Measurements from ENCODE around the gene TOGARAM2.

Gene TOGARAM2

DNA sequence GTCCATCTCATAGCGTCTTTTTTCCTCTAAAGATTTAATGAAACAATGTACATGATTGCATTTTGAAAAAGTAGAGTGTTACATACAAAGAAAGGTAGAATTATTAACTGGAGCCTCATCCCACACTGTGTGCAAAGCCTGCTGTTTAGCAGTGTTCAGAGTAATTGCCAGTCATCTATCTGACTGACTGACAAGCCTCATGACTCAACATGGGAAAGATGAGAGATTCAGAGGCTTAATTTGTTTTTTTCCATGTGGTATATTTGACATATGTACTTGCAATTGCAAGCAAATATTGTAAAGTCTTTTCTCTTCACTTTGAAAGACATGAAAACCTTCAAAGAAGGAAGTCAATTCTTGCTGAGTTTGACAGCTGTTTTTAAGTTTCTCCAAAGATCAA, 78.5 kb downstream of the TOGARAM2 start:
- DNase-seq, result no peak

DNA sequence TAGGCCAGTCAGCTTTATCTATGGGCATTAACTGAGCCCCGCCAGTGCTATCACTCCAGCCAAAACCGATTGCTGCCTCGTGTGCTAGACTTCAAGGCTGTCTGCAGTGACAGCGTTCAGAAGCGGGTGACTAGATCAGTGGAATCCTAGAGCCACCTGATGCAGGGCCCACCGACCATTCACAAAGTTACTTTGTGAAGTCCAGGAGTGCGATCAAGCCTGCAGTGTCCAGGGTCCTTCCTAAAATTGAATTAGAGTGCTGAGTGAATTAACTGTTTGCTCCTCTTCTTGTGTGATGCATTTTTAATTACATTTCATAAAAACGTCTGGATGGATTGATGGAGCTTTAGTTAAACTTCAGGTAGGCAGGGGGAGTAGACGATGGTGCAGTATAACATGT, 79.3 kb downstream of the TOGARAM2 start:
- no peak for DNase-seq

DNA sequence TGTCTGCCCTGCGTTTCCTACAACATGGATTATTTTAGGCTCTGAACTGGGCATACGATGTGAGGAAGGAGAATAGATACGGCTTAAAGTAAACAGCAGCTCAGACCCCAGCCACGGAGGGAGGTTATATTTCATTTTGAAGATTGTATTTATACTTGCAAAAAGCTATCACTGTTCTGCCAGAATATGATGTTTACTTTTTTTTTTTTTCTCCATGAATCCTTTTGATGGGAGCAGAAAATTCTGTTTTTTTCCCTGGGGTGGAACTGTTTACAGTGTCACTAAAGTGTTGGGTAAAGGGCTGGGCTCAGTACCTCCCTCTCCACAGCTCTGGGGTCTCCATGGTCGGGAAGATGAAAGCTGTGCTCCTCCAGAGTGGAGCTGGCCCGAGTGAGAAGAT, 80.1 kb downstream of the TOGARAM2 start:
- no peak for DNase-seq

DNA sequence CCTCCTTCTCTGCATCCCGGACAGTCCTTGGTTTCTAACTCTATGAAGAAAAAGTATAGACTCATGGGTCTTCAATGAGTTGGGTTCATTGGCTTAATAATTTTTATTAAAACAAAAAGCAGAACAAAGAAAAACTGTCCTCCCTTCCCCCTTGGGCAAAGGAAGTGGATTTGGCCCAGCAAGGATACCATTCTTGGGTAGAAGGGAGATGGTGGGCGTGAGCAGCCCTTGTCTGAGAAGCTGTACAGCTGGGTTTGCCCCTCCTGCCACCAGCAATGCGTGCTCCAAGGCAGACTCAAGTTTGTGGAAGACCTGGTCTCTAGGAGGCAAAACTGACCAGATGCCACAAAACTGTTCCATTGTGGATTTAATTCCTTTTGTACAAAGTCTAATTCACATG, 80.5 kb downstream of the TOGARAM2 start:
- no peak for DNase-seq

GRCh38 chr2:29062371-29062770, 81.3 kb downstream of the TOGARAM2 start:
- DNase-seq, result no peak

DNA sequence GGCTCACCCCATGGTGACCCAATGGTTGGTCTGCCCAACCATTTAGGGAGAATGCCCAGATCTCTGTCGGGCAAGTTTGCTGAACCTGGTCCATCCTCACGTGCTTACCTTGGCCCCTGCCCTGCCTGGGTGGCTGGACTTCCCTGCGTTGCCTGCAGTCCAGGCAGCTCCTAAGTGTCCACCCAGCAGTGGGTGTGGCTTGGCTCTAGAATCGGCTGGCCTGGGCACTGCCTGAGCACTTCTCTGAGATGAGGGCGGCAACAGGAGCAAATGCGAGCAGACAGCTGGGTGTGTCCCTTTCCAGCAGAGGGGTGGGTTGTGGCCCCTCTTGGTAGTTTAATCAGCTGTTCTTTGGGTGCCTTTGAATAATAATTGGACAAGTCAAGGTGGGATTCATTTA, 82.0 kb downstream of the TOGARAM2 start:
- no peak for DNase-seq

DNA sequence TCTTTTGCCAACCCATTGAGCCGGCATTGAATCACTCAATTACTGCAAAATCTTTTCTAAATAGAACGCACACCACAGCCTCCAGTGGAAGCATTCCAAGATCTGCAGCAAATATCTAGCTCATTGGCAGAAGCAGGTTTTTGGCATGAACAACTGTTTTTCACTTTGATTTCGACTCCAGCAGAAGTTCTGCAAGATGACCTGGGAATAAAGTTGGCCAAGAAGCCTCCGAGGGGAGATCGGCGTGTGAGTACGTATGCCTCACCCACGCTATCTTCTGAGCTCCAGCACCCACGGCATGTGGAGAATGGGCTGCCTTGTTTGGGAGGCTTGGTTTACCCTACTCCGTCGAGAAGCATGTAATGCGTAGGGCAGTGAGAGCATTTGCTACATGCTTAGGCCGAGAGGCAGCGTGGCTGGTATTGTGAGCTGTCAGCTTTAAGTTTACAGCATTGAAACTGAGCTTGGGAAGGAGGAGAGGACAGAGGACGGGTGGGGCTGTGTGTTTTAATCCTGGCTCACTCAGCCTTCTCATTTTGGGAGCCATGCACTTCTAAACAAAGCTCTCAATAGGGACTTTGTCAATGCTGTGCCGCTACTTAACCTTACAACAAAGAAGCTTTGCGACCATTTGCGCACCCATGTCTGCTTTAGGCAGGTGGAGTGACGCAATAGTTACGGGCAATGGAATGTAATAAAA, 82.7 kb downstream of the TOGARAM2 start:
- no peak for DNase-seq

GRCh38 chr2:29064346-29064715, 83.2 kb downstream of the TOGARAM2 start:
- no peak for DNase-seq

- no peak for DNase-seq
Observed at GRCh38 chr2:29064746-29065067, 83.6 kb downstream of the TOGARAM2 start.

DNA sequence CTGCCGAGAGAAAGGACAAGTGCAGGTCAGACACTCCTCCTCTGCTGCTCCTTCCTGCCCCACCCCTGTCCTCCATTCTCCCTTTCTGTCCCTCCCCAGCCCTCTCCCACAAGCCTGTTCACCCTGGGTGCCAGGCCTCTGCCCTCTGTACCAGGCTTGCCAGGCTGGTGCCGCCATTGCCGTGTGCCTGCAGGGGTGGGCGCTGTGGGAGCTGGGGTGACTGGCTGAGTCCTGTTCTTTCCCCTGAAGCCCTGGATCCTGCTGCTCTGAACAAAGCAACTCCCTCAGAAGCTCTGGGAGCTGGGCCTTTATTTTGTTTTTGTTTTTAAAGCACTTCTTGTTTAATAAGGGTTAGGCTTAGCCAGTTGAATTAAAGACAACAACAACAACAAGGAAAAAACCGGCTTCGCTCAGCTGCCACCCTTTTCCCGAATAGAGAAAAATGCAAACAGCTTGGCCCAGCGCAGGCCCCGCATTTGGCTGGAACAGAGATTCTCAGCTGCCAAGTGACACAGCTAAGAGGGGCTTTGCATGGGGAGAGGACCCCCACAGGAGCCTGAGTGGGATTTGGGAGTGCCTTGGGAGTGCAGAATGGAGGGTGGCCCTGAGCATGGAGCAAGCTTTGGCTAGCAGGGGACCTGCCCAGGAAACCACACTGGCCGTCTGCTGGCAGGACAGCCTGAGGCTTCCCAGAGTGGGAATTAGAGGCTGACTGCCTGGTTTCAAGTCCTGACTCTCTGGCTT, 84.1 kb downstream of the TOGARAM2 start:
- DNase-seq, result no peak

- DNase-seq, result no peak
Observed at GRCh38 chr2:29066271-29066860, 85.3 kb downstream of the TOGARAM2 start.

DNA sequence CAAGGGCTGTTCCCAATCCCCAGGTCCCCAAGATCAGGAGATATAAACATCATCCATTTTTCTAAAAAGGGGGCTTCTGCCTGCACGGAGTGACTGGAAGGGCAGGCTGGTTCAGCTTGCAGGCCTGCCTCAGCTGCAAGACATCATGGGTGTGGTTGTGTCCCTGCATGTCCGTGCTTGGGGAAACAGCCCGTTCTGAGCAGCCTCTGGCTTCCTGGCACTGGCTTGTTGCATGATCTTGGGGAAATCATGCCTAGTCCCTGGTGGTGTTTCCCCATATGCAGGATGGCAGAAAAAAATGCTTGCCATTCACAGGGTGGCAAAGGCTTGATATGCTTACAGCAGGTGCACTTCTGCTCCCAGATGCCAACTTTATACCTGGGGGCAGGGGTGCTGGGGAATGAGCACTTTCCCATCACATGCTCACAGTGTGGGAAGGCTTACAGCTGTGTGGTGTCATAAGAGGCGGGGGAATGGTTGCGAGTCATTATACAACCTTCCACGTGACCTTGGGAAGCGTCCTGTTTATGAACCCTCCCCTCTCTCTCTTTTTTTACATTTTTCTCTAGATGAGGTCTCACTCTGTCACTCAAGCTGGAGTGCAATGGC, 86.0 kb downstream of the TOGARAM2 start:
- DNase-seq, result no peak

GRCh38 chr2:29068513-29068912, 87.4 kb downstream of the TOGARAM2 start:
- DNase-seq, result no peak

DNA sequence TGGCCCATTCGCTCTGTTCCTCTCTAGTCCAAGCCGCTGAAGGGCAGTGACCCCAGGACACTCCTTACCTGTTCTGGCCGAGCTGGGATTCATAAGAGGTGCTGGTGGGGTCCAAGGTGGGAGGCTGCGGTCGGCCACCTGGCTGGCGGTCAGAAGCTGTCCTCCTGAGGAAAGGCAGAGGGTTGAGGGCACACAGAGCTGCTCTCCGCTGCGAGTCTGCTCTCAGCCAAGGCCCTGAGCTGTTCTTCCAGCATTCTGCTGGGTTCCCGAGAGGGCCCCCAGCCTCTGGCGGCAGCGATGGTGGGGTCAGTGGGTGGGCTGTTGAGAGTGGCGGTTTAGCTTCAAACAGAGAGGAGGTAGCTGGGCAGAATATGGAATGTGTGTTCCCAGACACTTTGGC, 89.4 kb downstream of the TOGARAM2 start:
- DNase-seq, result no peak

DNA sequence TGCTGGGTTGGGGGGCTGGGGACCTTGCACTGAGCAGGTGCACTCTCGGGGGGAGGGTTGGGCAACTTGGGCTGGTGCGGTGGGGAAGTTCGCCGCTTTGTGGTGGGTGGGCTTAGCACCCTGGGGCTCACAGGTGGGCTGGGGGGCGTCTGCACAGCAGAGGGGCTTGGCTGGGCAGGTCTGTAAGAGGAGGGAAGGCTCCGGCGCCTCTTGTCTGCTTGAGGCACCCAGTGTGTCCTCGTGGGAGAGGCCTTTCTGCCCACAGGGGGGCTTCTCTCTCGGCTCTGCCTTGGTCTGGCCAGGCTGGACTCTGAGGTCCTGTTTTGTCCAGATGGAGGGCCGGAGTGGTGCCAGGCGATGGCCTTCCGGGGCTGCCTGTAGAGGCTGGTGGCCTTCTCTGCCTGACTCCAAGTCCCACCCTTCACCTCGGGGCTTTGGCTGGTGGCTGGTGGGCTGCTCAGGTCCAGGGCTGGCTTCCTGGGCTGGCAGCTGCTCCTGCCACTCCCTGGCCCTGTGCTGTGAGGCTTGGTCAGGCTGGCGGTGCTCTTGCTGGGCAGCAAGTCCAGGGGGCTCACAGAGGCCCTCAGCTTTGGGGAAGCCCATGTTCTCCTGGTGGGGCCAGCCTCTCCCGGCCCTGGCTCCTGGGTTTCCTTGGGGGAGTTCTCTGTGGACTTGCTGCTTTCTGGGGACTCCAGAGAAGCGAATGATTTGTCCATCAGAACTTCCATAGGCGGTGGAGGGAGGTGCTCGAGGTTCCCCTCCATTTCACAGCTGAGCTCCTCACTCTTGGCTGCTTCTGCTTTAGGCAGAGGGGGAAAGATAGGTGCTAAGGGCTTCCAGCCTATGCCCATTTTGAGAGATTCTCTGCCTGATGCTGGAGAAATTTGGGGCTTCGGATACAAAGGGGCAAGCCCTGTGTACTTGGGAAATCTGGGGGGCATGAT, 90.2 kb downstream of the TOGARAM2 start:
- no peak for DNase-seq

- no peak for DNase-seq
Observed at GRCh38 chr2:29072251-29072650, 91.2 kb downstream of the TOGARAM2 start.

GRCh38 chr2:29072971-29073725, 92.0 kb downstream of the TOGARAM2 start:
- no peak for DNase-seq

GRCh38 chr2:29073933-29074332, 92.8 kb downstream of the TOGARAM2 start:
- DNase-seq, result no peak

DNA sequence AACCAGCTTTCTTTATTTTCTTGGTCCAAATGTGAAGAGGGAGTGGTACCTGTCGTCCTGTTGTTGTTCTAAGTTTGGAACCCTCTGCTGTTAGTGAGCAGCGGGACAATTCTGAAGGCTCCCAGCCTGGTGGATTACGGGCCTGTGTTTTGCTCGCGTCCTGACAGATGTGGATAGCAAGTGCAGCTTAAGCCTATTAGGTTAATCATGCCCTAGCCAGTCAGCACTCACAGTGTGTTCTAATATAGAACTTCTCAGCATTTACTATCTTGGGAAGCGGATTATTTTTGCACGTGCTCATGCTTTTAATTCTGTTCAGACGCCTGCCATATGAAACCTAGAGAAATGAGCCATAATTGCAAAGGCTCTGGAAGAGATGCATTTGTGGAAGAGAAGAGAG, 93.3 kb downstream of the TOGARAM2 start, which contains the start of gene PCARE:
PCARE (minus strand) TSS at position 113 of the 400 bp plus-strand sequence. CDS start 262 bp downstream, outside the sequence.
- no peak for DNase-seq

GRCh38 chr2:29075894-29076705, 95.0 kb downstream of the TOGARAM2 start:
- no peak for DNase-seq

DNA sequence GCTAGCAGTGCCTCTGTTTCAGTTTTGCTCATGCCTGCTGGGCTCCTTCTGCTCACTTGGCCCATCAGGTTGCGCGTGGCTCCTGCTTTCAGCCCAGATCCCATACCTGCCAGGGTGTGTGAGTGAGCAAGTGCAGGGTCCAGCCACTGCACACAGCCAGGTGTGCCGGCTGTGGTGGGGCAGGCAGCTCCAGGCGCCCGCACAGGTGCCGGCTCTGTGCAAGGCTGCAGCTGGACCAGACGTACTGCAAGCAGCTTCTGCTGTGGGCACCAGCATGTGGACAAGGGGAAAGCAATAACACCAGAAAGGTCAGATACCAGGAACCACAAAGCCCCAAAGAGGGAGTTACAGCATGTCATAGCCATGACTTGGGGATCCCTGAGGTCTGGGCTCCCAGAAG, 98.8 kb downstream of the TOGARAM2 start:
- DNase-seq, result no peak
